SK-N-SH treated with all-trans-retinoic acid at 6 μM for 48 hours (cell line): ENCODE data around the gene PAPSS2.

Source experiments
- ATAC-seq: fragments of 200-7000 bp; cut with Tn5 transposase; 3 replicates; pipeline ENCODE4 v1.9.1; 2020; ENCODE audit warnings: mild to moderate bottlenecking, moderate library complexity
- ARNTL ChIP-seq: fragments of 450-650 bp; formaldehyde crosslinking; IDR thresholded peaks from 2 replicates; pipeline ENCODE4 v1.5.0; 2020; ENCODE audit warnings: low read depth, mild to moderate bottlenecking, moderate library complexity, borderline replicate concordance
- BACH2 ChIP-seq: fragments of 250-450 bp; sonication (Bioruptor Pico); IDR thresholded peaks from 2 replicates; pipeline ENCODE4 v1.9.0; 2021; ENCODE audit warnings: mild to moderate bottlenecking, borderline replicate concordance
- ESRRG ChIP-seq: fragments of 250-450 bp; sonication (Bioruptor Pico); IDR thresholded peaks from 2 replicates; pipeline ENCODE4 v1.6.1; 2021; ENCODE audit warnings: mild to moderate bottlenecking
- GLIS3 ChIP-seq: fragments of 250-450 bp; sonication (Bioruptor Pico); IDR thresholded peaks from 2 replicates; pipeline ENCODE4 v1.5.0; 2020; ENCODE audit warnings: mild to moderate bottlenecking, moderate library complexity
- ISL1 ChIP-seq: fragments of 250-450 bp; sonication (Bioruptor Pico); IDR thresholded peaks from 2 replicates; pipeline ENCODE4 v2.1.2; 2022; ENCODE audit warnings: mild to moderate bottlenecking, moderate library complexity
- PATZ1 ChIP-seq: fragments of 250-450 bp; sonication (Bioruptor Pico); IDR thresholded peaks from 2 replicates; pipeline ENCODE4 v1.8.0; 2020; ENCODE audit warnings: mild to moderate bottlenecking, moderate library complexity, borderline replicate concordance
- POU6F1 ChIP-seq: fragments of 250-450 bp; sonication (Bioruptor Pico); IDR thresholded peaks from 2 replicates; pipeline ENCODE4 v1.8.0; 2021; ENCODE audit warnings: low read depth, mild to moderate bottlenecking, moderate library complexity, borderline replicate concordance
- PPARA ChIP-seq: fragments of 250-450 bp; sonication (Bioruptor Pico); IDR thresholded peaks from 2 replicates; pipeline ENCODE4 v1.5.0; 2020; ENCODE audit warnings: mild to moderate bottlenecking, borderline replicate concordance
- RARB ChIP-seq: fragments of 250-450 bp; sonication (Bioruptor Pico); IDR thresholded peaks from 2 replicates; pipeline ENCODE4 v1.8.0; 2021; ENCODE audit warnings: mild to moderate bottlenecking, moderate library complexity
- SNAI2 ChIP-seq: fragments of 250-450 bp; sonication (Bioruptor Pico); IDR thresholded peaks from 2 replicates; pipeline ENCODE4 v1.5.0; 2020; ENCODE audit warnings: mild to moderate bottlenecking, moderate library complexity
- TCF4 ChIP-seq: fragments of 250-450 bp; sonication (Bioruptor Pico); IDR thresholded peaks from 2 replicates; pipeline ENCODE4 v1.8.0; 2021; ENCODE audit warnings: mild to moderate bottlenecking, moderate library complexity, borderline replicate concordance
- TOX ChIP-seq: fragments of 250-450 bp; sonication (Bioruptor Pico); IDR thresholded peaks from 2 replicates; pipeline ENCODE4 v1.8.0; 2021; ENCODE audit warnings: mild to moderate bottlenecking, moderate library complexity, borderline replicate concordance
- ZC3H10 ChIP-seq: fragments of 250-450 bp; sonication (Bioruptor Pico); IDR thresholded peaks from 2 replicates; pipeline ENCODE4 v1.5.1; 2021; ENCODE audit warnings: mild to moderate bottlenecking, moderate library complexity
- ZFP3 ChIP-seq: fragments of 250-450 bp; sonication (Bioruptor Pico); IDR thresholded peaks from 2 replicates; pipeline ENCODE4 v1.5.0; 2020; ENCODE audit warnings: mild to moderate bottlenecking, moderate library complexity
- ZFP30 ChIP-seq: fragments of 450-650 bp; formaldehyde crosslinking; IDR thresholded peaks from 2 replicates; pipeline ENCODE4 v1.5.0; 2022; ENCODE audit warnings: mild to moderate bottlenecking, moderate library complexity
- ZNF565 ChIP-seq: fragments of 450-650 bp; formaldehyde crosslinking; conservative IDR thresholded peaks from 2 replicates; pipeline ENCODE4 v1.5.0; 2020; ENCODE audit warnings: low read depth, mild to moderate bottlenecking, moderate library complexity
- ZNF70 ChIP-seq: fragments of 450-650 bp; formaldehyde crosslinking; IDR thresholded peaks from 2 replicates; pipeline ENCODE4 v1.5.0; 2020; ENCODE audit warnings: mild to moderate bottlenecking, moderate library complexity
- ZNF8 ChIP-seq: fragments of 450-650 bp; formaldehyde crosslinking; IDR thresholded peaks from 2 replicates; pipeline ENCODE4 v1.5.0; 2020; ENCODE audit warnings: mild to moderate bottlenecking, moderate library complexity
- TF ChIP-seq, protein P1 (sequence below): fragments of 250-450 bp; sonication (Bioruptor Pico); IDR thresholded peaks from 2 replicates; pipeline ENCODE4 v1.5.0; 2020; ENCODE audit warnings: mild to moderate bottlenecking, moderate library complexity
- TF ChIP-seq, protein P2 (sequence below): fragments of 250-450 bp; sonication (Bioruptor Pico); IDR thresholded peaks from 2 replicates; pipeline ENCODE4 v1.5.1; 2020; ENCODE audit warnings: low read depth, mild to moderate bottlenecking, moderate library complexity

PAPSS2 gene

DNA sequence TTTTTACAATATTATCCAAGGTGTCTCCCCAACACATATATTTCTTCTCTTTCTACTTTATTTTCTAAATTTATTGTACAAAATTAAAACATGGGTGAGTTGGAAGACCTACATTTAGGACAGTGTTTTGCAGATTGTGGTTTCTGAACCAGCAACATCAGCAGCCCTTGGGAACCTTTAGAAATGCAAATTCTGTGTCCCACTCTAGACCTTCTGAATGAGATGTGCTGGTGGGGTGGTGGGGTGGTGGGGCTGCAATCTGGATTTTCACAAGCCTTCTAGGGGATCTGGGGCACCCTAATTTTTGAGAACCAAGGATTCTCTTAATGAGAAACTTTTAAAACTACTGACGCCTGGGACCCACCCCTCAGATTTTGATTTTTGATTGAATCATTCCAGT is 7.4 kb upstream of the PAPSS2 start:
- no peak for ATAC-seq
- TF ChIP-seq ZNF70 (CRISPR knock-in tag) (no peak), TCF4 (no peak), RARB (CRISPR knock-in tag) (no peak), TOX (CRISPR knock-in tag) (no peak), PPARA (CRISPR knock-in tag) (no peak), POU6F1 (CRISPR knock-in tag) (no peak), ZFP30 (CRISPR knock-in tag) (no peak), ISL1 (no peak), ZFP3 (CRISPR knock-in tag) (no peak), SNAI2 (CRISPR knock-in tag) (no peak)
- TF ChIP-seq, protein P1, sequence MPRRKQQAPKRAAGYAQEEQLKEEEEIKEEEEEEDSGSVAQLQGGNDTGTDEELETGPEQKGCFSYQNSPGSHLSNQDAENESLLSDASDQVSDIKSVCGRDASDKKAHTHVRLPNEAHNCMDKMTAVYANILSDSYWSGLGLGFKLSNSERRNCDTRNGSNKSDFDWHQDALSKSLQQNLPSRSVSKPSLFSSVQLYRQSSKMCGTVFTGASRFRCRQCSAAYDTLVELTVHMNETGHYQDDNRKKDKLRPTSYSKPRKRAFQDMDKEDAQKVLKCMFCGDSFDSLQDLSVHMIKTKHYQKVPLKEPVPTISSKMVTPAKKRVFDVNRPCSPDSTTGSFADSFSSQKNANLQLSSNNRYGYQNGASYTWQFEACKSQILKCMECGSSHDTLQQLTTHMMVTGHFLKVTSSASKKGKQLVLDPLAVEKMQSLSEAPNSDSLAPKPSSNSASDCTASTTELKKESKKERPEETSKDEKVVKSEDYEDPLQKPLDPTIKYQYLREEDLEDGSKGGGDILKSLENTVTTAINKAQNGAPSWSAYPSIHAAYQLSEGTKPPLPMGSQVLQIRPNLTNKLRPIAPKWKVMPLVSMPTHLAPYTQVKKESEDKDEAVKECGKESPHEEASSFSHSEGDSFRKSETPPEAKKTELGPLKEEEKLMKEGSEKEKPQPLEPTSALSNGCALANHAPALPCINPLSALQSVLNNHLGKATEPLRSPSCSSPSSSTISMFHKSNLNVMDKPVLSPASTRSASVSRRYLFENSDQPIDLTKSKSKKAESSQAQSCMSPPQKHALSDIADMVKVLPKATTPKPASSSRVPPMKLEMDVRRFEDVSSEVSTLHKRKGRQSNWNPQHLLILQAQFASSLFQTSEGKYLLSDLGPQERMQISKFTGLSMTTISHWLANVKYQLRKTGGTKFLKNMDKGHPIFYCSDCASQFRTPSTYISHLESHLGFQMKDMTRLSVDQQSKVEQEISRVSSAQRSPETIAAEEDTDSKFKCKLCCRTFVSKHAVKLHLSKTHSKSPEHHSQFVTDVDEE (CRISPR knock-in tag) = no peak

GRCh38 chr10:87654212-87654611 is 5.5 kb upstream of the PAPSS2 start:
- no peak for ATAC-seq
- TF ChIP-seq ESRRG (CRISPR knock-in tag) (no peak), SNAI2 (CRISPR knock-in tag) (no peak), GLIS3 (no peak), POU6F1 (CRISPR knock-in tag) (no peak), ZNF70 (CRISPR knock-in tag) (no peak), ZC3H10 (CRISPR knock-in tag) (no peak), ZFP30 (CRISPR knock-in tag) (no peak), ARNTL (no peak), ISL1 (no peak), ZFP3 (CRISPR knock-in tag) (no peak), PATZ1 (CRISPR knock-in tag) (no peak), BACH2 (CRISPR knock-in tag) (no peak), ZNF8 (no peak), ZNF565 (CRISPR knock-in tag) (no peak)
- TF ChIP-seq, protein P2, sequence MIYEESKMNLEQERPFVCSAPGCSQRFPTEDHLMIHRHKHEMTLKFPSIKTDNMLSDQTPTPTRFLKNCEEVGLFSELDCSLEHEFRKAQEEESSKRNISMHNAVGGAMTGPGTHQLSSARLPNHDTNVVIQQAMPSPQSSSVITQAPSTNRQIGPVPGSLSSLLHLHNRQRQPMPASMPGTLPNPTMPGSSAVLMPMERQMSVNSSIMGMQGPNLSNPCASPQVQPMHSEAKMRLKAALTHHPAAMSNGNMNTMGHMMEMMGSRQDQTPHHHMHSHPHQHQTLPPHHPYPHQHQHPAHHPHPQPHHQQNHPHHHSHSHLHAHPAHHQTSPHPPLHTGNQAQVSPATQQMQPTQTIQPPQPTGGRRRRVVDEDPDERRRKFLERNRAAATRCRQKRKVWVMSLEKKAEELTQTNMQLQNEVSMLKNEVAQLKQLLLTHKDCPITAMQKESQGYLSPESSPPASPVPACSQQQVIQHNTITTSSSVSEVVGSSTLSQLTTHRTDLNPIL (CRISPR knock-in tag) = no peak
- TF ChIP-seq, protein P1 (CRISPR knock-in tag) = no peak
